HK-2 (cell line): ENCODE measurements around the gene CARHSP1.
"Not testable (repeated sequence)": the region's sequence is repeated elsewhere in the genome, so short reads cannot be mapped to it uniquely, and the experiment has no call there.

Experiments
- DNase-seq: peaks from one replicate; pipeline ENCODE4 v3.0.0-alpha.2; 2018; ENCODE audit not compliant: unreplicated experiment

CARHSP1 gene

GRCh38 chr16:8868416-8869211, at the start of gene CARHSP1:
Gene CARHSP1 (minus strand): TSS chr16:8869006. CDS start chr16:8859328, 9,678 bp downstream.
- peak; percentile 83 for DNase-seq

GRCh38 chr16:8917336-8917735, 48.5 kb upstream of the CARHSP1 start:
- not testable (repeated sequence) for DNase-seq

DNA sequence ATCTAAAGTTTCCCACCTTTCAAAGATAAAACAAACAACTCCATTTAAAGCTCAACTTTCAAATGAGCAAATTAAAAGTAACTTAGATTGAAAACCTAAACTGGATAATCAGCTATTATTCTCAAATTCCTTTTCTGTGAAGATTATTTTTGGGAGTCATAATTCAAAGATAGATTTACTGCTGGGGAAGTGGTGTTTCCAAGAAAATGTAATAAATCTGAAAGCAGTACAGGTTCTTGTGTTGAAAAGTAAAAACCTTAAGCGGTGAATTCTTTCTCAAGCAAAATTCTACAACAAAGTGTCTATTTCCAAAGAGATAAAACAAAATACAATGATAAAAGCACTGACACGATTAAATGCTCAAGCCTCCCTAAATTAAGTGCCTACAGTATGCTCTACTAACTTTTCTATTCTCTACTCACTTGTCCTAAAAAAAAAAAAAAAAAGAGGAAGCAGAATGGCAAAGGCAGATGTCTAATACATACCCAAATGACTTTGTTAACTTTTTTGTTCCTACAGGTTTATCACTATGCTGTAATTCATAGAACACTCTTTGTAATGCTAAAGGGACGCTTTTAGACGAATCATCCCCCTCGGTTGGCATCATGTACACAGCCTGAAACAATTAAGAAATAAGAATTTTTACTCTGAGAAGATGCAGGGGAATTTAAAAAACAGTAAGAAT, 47.9 kb upstream of the CARHSP1 start:
- DNase-seq = no peak

DNA sequence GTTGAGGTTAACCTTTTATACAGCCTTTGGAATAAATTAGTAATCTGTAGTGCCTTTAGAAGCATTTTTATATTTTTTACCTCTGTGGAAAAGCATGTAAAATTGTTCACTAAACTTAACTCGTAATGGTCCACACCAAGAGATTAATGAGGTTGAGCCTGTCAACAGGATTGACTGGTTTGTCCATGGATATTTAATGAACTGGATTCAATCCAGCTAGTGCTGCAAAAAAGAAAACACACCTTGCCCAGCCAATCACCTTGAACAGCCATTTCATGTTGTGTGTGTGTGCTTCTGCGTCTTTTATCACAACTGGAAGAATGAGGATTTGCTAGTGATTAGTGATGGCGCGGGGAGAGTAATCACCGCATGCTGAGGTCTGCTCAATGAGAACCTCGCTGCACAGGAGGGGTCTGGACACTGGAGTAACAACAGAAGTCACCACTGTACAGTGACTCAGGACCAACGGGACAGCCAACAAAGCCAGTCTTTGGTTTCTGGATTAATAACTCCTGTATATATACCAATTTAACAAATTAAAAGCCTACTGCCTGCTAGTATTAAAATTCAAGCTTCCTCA, 47.0 kb upstream of the CARHSP1 start:
- DNase-seq = no peak

DNA sequence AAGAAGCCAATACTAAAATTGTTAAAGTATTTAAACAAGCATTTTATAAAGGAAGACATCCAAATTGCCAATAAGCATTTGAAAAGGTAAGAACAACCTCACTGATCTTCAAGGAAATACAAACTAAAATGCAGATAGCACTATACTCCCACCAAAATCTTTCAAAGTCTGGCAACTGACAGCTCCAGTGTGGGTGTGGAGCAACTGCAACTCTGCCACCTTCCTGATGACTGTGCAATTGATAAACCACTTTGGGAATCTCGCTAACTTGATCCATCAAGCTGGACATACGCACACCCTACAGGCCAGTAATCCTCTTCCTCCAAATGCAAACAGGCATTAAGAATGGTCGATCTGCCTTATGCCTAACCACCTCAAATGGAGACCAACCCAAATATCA, 45.3 kb upstream of the CARHSP1 start:
- DNase-seq = no peak

DNA sequence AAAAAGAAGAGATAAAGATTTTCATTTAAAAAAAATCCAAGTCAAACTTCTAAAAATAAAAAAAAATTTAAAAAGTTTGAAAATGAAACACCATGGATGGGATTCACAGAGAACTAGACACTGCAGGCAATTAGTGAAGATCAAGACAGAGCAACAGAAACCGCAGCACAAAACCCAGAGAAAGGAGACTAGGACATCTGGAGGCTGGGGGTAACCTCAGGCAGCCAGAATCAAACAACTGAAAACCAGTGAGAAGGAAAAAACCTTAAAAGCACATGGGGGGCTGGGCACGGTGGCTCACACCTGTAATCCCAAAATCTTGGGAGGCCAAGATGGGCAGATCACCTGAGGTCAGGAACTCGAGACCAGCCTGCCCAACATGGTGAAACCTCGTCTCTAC, 44.0 kb upstream of the CARHSP1 start:
- no peak for DNase-seq

GRCh38 chr16:8910811-8911210, 42.0 kb upstream of the CARHSP1 start:
- DNase-seq = no peak

GRCh38 chr16:8908810-8909468, 40.1 kb upstream of the CARHSP1 start:
- no peak for DNase-seq

DNA sequence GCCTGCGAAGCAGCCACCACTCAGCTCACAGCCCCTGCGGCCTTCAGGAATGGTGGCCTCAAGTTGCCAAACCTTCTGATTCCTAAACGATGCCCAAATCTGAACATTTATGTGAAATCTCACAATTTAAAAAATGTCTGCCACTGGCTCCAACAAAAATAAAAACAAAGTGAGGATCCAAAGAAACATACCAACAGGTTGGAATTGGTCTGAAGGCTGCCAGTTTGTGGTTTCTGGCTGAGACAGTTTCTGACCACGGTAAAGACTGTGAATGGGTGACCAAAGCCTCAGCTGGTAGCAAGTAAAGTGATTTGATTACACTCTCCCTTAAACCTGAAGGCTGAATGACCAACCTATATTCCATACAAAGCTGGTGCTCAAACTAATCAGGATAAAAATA, 38.3 kb upstream of the CARHSP1 start:
- DNase-seq = no peak

DNA sequence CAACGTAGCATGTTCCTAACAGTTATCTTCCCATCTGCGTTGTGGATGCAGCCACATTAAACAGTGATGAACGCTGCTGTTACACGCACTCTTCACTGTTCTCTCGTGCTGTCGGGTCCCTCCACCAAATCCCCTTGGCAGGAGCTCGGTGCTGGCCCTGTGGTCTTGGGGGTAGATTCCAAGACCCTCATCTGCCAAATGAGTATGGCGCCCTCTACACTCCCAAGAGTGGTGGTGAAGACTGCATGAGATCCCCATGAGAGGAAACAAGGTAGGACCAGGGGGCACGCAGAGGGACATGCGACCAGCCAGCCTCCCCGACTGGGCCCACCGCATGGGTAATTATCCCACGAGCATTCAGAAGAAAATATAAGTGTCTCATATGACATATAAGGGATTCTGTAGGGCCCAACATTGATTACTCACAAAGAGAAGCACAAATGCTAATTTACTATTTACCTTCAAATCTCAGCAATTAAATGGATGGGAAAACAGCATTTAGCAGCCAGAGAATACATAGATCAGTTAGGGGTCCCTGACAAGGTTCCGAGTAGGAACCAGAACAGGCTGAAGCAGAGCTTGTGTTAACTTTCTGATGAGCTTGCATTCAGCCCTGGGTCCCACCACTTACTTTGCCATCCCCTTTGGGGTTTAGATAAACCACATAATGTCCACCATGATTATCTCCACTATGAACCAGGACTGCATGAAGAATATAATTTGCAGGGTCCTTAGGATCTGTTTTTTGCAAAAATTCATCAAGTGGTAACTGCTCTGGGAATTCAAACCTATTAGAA, 37.2 kb upstream of the CARHSP1 start:
- no peak for DNase-seq

GRCh38 chr16:8905168-8905762, 36.5 kb upstream of the CARHSP1 start:
- no peak for DNase-seq

- no peak for DNase-seq
Measured at GRCh38 chr16:8904018-8904430, 35.2 kb upstream of the CARHSP1 start.

GRCh38 chr16:8903004-8903403, 34.2 kb upstream of the CARHSP1 start:
- DNase-seq = no peak

DNA sequence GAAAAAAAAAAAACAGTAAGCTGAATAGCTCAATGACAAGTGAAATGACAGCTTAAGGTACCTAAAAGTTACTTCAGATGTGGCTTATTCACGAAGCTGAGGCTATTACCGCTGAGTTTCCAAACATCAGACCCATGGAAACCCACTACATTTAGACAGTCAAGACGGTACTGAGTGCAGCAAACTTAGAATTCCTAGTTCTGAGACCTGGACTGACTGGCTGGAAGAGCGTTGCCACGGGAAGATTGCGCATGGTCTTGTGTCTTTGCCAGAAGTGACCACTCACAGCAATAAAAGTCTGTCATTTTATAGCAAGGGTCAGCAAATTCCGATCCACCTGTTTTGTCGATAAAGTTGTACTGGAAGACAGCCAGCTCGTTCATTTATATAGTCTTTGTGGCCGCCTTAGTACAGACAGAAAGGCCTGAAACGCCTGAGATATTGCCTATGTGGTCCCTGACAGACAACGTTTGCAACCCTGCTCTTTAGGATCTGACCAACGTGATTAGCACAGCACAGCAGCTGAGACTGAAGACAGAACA, 32.6 kb upstream of the CARHSP1 start:
- no peak for DNase-seq

- DNase-seq = no peak
Measured at GRCh38 chr16:8900343-8900742, 31.5 kb upstream of the CARHSP1 start.

GRCh38 chr16:8899709-8900317, 31.0 kb upstream of the CARHSP1 start:
- DNase-seq = no peak

GRCh38 chr16:8898660-8899318, 30.0 kb upstream of the CARHSP1 start:
- DNase-seq = no peak

- no peak for DNase-seq
Measured at GRCh38 chr16:8894736-8895334, 26.0 kb upstream of the CARHSP1 start.

GRCh38 chr16:8893976-8894690, 25.3 kb upstream of the CARHSP1 start:
- no peak for DNase-seq
